H9 (cell line): ENCODE results near the gene MRPL51. TPM values are rescaled to one million over a fixed set of nuclear protein-coding genes. Genes with fewer than 3 reads are reported as not detected.

ENCODE experiments used
- DNase-seq: peaks from one replicate; pipeline ENCODE4 v3.0.0-alpha.2; 2017
- H2AFZ ChIP-seq: one replicate; pipeline ENCODE4 v1.6.1; 2013; ENCODE audit warnings: mild to moderate bottlenecking, low read length, control low read depth, moderate library complexity
- H2AK5ac ChIP-seq: 2 replicates; pipeline ENCODE4 v1.6.1; 2013; ENCODE audit warnings: low read length, control low read depth, mixed read lengths; ENCODE audit not compliant: insufficient read length
- H2BK120ac ChIP-seq: one replicate; pipeline ENCODE4 v1.6.1; 2013; ENCODE audit warnings: low read depth, mild to moderate bottlenecking, low read length, control low read depth, inconsistent platforms; ENCODE audit not compliant: poor library complexity, severe bottlenecking
- H2BK12ac ChIP-seq: 2 replicates; pipeline ENCODE4 v1.6.1; 2013; ENCODE audit warnings: low read length, control low read depth, mixed read lengths, low read depth; ENCODE audit not compliant: insufficient read length
- H2BK15ac ChIP-seq: 2 replicates; pipeline ENCODE4 v1.6.1; 2013; ENCODE audit warnings: low read depth, low read length, control low read depth
- H2BK20ac ChIP-seq: one replicate; pipeline ENCODE4 v1.6.1; 2013; ENCODE audit warnings: low read depth, mild to moderate bottlenecking, low read length, control low read depth, inconsistent platforms; ENCODE audit not compliant: poor library complexity, severe bottlenecking
- H2BK5ac ChIP-seq: 2 replicates; pipeline ENCODE4 v1.6.1; 2013; ENCODE audit warnings: low read length, control low read depth, mixed read lengths; ENCODE audit not compliant: insufficient read length
- H3K14ac ChIP-seq: 2 replicates; pipeline ENCODE4 v1.6.1; 2013; ENCODE audit warnings: low read length, control low read depth; ENCODE audit not compliant: insufficient read depth
- H3K18ac ChIP-seq: 2 replicates; pipeline ENCODE4 v1.6.1; 2013; ENCODE audit warnings: low read depth, mild to moderate bottlenecking, mixed read lengths, low read length, control low read depth; ENCODE audit not compliant: insufficient read length
- H3K23ac ChIP-seq: 2 replicates; pipeline ENCODE4 v1.6.1; 2013; ENCODE audit warnings: low read length, control low read depth, mixed read lengths, low read depth; ENCODE audit not compliant: insufficient read length
- H3K23me2 ChIP-seq: 2 replicates; pipeline ENCODE4 v1.6.1; 2013; ENCODE audit warnings: low read depth, mild to moderate bottlenecking, mixed read lengths, low read length, control low read depth; ENCODE audit not compliant: insufficient read length, poor library complexity, severe bottlenecking
- H3K27ac ChIP-seq: 2 replicates; pipeline ENCODE4 v1.5.1; 2013; ENCODE audit warnings: low read length, control low read depth, mixed read lengths, low read depth; ENCODE audit not compliant: insufficient read length
- H3K27me3 ChIP-seq: 2 replicates; pipeline ENCODE4 v1.6.1; 2013; ENCODE audit warnings: low read length, control low read depth, inconsistent platforms; ENCODE audit not compliant: insufficient read depth
- H3K4ac ChIP-seq: 2 replicates; pipeline ENCODE4 v1.6.1; 2013; ENCODE audit warnings: low read depth, mild to moderate bottlenecking, control low read depth, inconsistent platforms, low read length, moderate library complexity
- H3K4me1 ChIP-seq: 2 replicates; pipeline ENCODE4 v1.6.1; 2013; ENCODE audit warnings: low read length, control low read depth, inconsistent platforms; ENCODE audit not compliant: insufficient read depth
- H3K4me2 ChIP-seq: 2 replicates; pipeline ENCODE4 v1.6.1; 2013; ENCODE audit warnings: low read length, control low read depth, mixed read lengths; ENCODE audit not compliant: insufficient read length, insufficient read depth
- H3K56ac ChIP-seq: 2 replicates; pipeline ENCODE4 v1.6.1; 2013; ENCODE audit warnings: low read depth, mild to moderate bottlenecking, mixed read lengths, low read length, control low read depth; ENCODE audit not compliant: insufficient read length
- H3K79me1 ChIP-seq: 2 replicates; pipeline ENCODE4 v1.6.1; 2013; ENCODE audit warnings: low read depth, mild to moderate bottlenecking, moderate library complexity, low read length, control low read depth, inconsistent platforms; ENCODE audit not compliant: insufficient read depth, poor library complexity, severe bottlenecking
- H3K79me2 ChIP-seq: 2 replicates; pipeline ENCODE4 v1.6.1; 2013; ENCODE audit warnings: low read length, control low read depth, inconsistent platforms; ENCODE audit not compliant: insufficient read depth
- H3K9ac ChIP-seq: 2 replicates; pipeline ENCODE4 v1.6.1; 2013; ENCODE audit warnings: low read length, control low read depth, mixed read lengths; ENCODE audit not compliant: insufficient read length; ENCODE audit errors: extremely low read depth
- H3K9me3 ChIP-seq: one replicate; pipeline ENCODE4 v1.6.1; 2013; ENCODE audit warnings: low read depth, low read length, inconsistent platforms; ENCODE audit not compliant: control insufficient read depth
- H3T11ph ChIP-seq: one replicate; pipeline ENCODE4 v1.6.1; 2013; ENCODE audit warnings: mild to moderate bottlenecking, low read length, control low read depth, inconsistent platforms
- H4K20me1 ChIP-seq: one replicate; pipeline ENCODE4 v1.6.1; 2013; ENCODE audit not compliant: control insufficient read depth, insufficient read length, insufficient read depth
- H4K5ac ChIP-seq: 2 replicates; pipeline ENCODE4 v1.6.1; 2013; ENCODE audit warnings: low read depth, mild to moderate bottlenecking, mixed read lengths, low read length, control low read depth; ENCODE audit not compliant: insufficient read length
- H4K8ac ChIP-seq: replicated peaks from 2 replicates; pipeline ENCODE4 v1.6.1; 2013; ENCODE audit warnings: low read length, control low read depth, mixed read lengths, low read depth; ENCODE audit not compliant: insufficient read length
- H4K91ac ChIP-seq: 2 replicates; pipeline ENCODE4 v1.6.1; 2013; ENCODE audit warnings: low read depth, mild to moderate bottlenecking, moderate library complexity, mixed read lengths, low read length, control low read depth; ENCODE audit not compliant: insufficient read length
- H3K27ac Mint-ChIP-seq, 3 experiments: 2 replicates in 2 of 3; 3 replicates in 1 of 3; pipeline ENCODE4 v1.8.0; 2020 to 2021; ENCODE audit warnings: mixed read lengths in 3 of 3, mild to moderate bottlenecking in 1 of 3, moderate library complexity in 1 of 3
- H3K27me3 Mint-ChIP-seq: 2 replicates; pipeline ENCODE4 v1.8.0; 2021; ENCODE audit warnings: low read depth, mild to moderate bottlenecking, moderate library complexity, mixed read lengths
- H3K36me3 Mint-ChIP-seq, 3 experiments: 2 replicates in 2 of 3; 3 replicates in 1 of 3; pipeline ENCODE4 v1.8.0; 2020 to 2021; ENCODE audit warnings: low read depth in 3 of 3, mixed read lengths in 3 of 3; ENCODE audit not compliant: insufficient read depth in 1 of 3
- H3K4me1 Mint-ChIP-seq, 2 experiments: 2 replicates each; pipeline ENCODE4 v1.8.0; 2020; ENCODE audit warnings: mixed read lengths in 2 of 2
- H3K4me3 Mint-ChIP-seq, 2 experiments: 2 replicates in 1 of 2; 3 replicates in 1 of 2; pipeline ENCODE4 v1.8.0; 2020 to 2021; ENCODE audit warnings: mild to moderate bottlenecking in 2 of 2, mixed read lengths in 2 of 2, moderate library complexity in 1 of 2
- H3K9me3 Mint-ChIP-seq, 2 experiments: 2 replicates in 1 of 2; 3 replicates in 1 of 2; pipeline ENCODE4 v1.8.0; 2020; ENCODE audit warnings: mild to moderate bottlenecking in 2 of 2, mixed read lengths in 2 of 2, moderate library complexity in 1 of 2
- CTCF ChIP-seq: fragments of 200-600 bp; sonication (generic); conservative IDR thresholded peaks from 3 replicates; pipeline ENCODE4 v1.8.0; 2021; ENCODE audit warnings: antibody characterized with exemption, mild to moderate bottlenecking
- WGBS: extraction: QIAGEN DNeasy Blood & Tissue Kit; methylation state at CpG from one replicate; pipeline ENCODE4 v1.1.7; 2013; ENCODE audit warnings: missing lambda C conversion rate, low lambda C conversion rate, mixed read lengths; ENCODE audit not compliant: insufficient read length; ENCODE audit errors: extremely low coverage; 5-methylcytosine and 5-hydroxymethylcytosine counted together
- total RNA-seq: library from RNA; stranded (reverse); gene quantifications from 2 replicates; pipeline ENCODE4 v1.2.1, GENCODE V29; 2021

The MRPL51 gene
- total RNA-seq, 1 experiment from 2014 or later = 329 TPM

- WGBS = no CpG with 5 or more reads among the region's 12 CpGs
- Histone ChIP-seq H4K5ac (no peak overlapping the region), H4K91ac (no peak overlapping the region), H4K8ac (no peak overlapping the region), H3K4ac (no peak overlapping the region), H3K23me2 (peaks cover under 1% of the 10 kb centered on the region), H3T11ph (no peak overlapping the region), H3K79me2 (no peaks in the 10 kb centered on the region), H2BK20ac (no peak overlapping the region), H2BK12ac (no peak overlapping the region), H3K4me1 (no peaks in the 10 kb centered on the region), H3K9me3 (no peaks in the 10 kb centered on the region), H3K14ac (no peak overlapping the region), H2AK5ac (no peak overlapping the region), H3K18ac (no peak overlapping the region), H2BK15ac (no peak overlapping the region), H3K79me1 (no peaks in the 10 kb centered on the region), H4K20me1 (no peaks in the 10 kb centered on the region), H3K56ac (no peak overlapping the region), H3K27ac (no peak overlapping the region), H2BK120ac (no peak overlapping the region), H2BK5ac (no peak overlapping the region), H2AFZ (no peak overlapping the region), H3K9ac (no peak overlapping the region), H3K4me2 (no peak overlapping the region), H3K27me3 (no peaks in the 10 kb centered on the region), H3K23ac (no peak overlapping the region)
- H3K9me3 Mint-ChIP-seq = no peaks in the 10 kb centered on the region
- no peak for TF ChIP-seq CTCF
- H3K36me3 Mint-ChIP-seq = peaks cover 15 to 37% (median 35%) of the 10 kb centered on the region in 3 experiments; a peak in 6 of 7 replicates
- peaks cover 11 to 18% of the 10 kb centered on the region in 2 experiments for H3K4me1 Mint-ChIP-seq
- H3K27me3 Mint-ChIP-seq = no peaks in the 10 kb centered on the region
- no peak overlapping the region; a peak in 1 of 7 replicates for H3K27ac Mint-ChIP-seq
- DNase-seq = no peak
- no peak overlapping the region for H3K4me3 Mint-ChIP-seq
Observed at GRCh38 chr12:6457220-6457945, 35.7 kb downstream of the MRPL51 start.
